Stimulated activated CD8-positive, alpha-beta memory T cell treated with anti-CD3 and anti-CD28 coated beads, Interleukin-4, amount 100 ng/mL, for 48 hours (primary cell): ENCODE data around the gene DNAJC27.
A peak's percentile ranks its signal among the peaks of the same experiment; 100 is the strongest.
"Not testable (repeated sequence)": the region's sequence is repeated elsewhere in the genome, so short reads cannot be mapped to it uniquely, and the experiment has no call there.

Experiments
- DNase-seq: peaks from one replicate; pipeline ENCODE4 v3.0.0-alpha.2; 2020

DNAJC27 gene

GRCh38 chr2:24971536-24972314, at the start of gene DNAJC27:
DNAJC27 (minus strand) TSS chr2:24971955; CDS start chr2:24971904, 51 bp downstream.
- peak; percentile 98 for DNase-seq

GRCh38 chr2:25018681-25019080, 46.9 kb upstream of the DNAJC27 start:
- DNase-seq, result no peak

- DNase-seq, result no peak
Observed at GRCh38 chr2:25014631-25015030, 42.9 kb upstream of the DNAJC27 start.

GRCh38 chr2:25011342-25011741, 39.6 kb upstream of the DNAJC27 start:
- not testable (repeated sequence) for DNase-seq

- no peak for DNase-seq
Observed at GRCh38 chr2:25009954-25010353, 38.2 kb upstream of the DNAJC27 start.

- DNase-seq, result no peak
Observed at GRCh38 chr2:25002066-25002465, 30.3 kb upstream of the DNAJC27 start.

GRCh38 chr2:25001325-25001637, 29.5 kb upstream of the DNAJC27 start:
- DNase-seq, result no peak

- no peak for DNase-seq
Observed at GRCh38 chr2:25000503-25001324, 29.0 kb upstream of the DNAJC27 start.

- DNase-seq, result no peak
Observed at GRCh38 chr2:25000036-25000435, 28.3 kb upstream of the DNAJC27 start.

- DNase-seq, result not testable (repeated sequence)
Observed at GRCh38 chr2:24999097-24999496, 27.3 kb upstream of the DNAJC27 start.

GRCh38 chr2:24994146-24994724, 22.5 kb upstream of the DNAJC27 start:
- no peak for DNase-seq

- no peak for DNase-seq
Observed at GRCh38 chr2:24993406-24994145, 21.8 kb upstream of the DNAJC27 start.

GRCh38 chr2:24986372-24986771, 14.6 kb upstream of the DNAJC27 start:
- no peak for DNase-seq

GRCh38 chr2:24985511-24985910, 13.8 kb upstream of the DNAJC27 start:
- DNase-seq, result no peak

- DNase-seq, result no peak
Observed at GRCh38 chr2:24984912-24985311, 13.2 kb upstream of the DNAJC27 start.

- no peak for DNase-seq
Observed at GRCh38 chr2:24981411-24982136, 9.8 kb upstream of the DNAJC27 start.

GRCh38 chr2:24978661-24979060, 6.9 kb upstream of the DNAJC27 start:
- no peak for DNase-seq

- DNase-seq, result no peak
Observed at GRCh38 chr2:24977631-24978030, 5.9 kb upstream of the DNAJC27 start.

GRCh38 chr2:24973812-24974211, 2.1 kb upstream of the DNAJC27 start:
- no peak for DNase-seq

GRCh38 chr2:24972315-24972961, 683 bp upstream of the DNAJC27 start:
- peak; percentile 51 for DNase-seq

- DNase-seq, result no peak
Observed at GRCh38 chr2:24971286-24971535, 544 bp downstream of the DNAJC27 start.
